HepG2 (cell line): Measurements from ENCODE around the gene NUDT8. TPM values are rescaled to one million over a fixed set of nuclear protein-coding genes. Genes with fewer than 3 reads are reported as not detected.

ENCODE experiments used
- ATAC-seq: fragments of 200-7000 bp; cut with Tn5 transposase; 3 replicates; pipeline ENCODE4 v1.9.1; 2020; ENCODE audit warnings: mild to moderate bottlenecking, moderate library complexity
- BruUV-seq: library from RNA; stranded (reverse); fragments of 400-500 nt; replicated peaks from 2 replicates; lab custom pipeline; 2021; lab: Mats Ljungman, UMichigan
- CTCF ChIA-PET: fragments of 300-600 bp; formaldehyde crosslinking; extraction: SDS; loops from one replicate; lab custom pipeline; 2021; ENCODE audit warnings: low total read pairs, inconsistent platforms, low intra/inter-chr PET ratio; lab: Yijun Ruan, JAX
- POLR2A ChIA-PET: fragments of 350-600 bp; sonication (Branson Sonifier 250); formaldehyde crosslinking; loops from one replicate; lab custom pipeline; 2020; ENCODE audit warnings: antibody characterized with exemption, inconsistent platforms; lab: Yijun Ruan, JAX
- DNase-seq: peaks from one replicate; pipeline ENCODE4 v3.0.0-alpha.2; 2015; ENCODE audit warnings: low spot score
- FAIRE-seq: peaks from 3 replicates; lab custom pipeline; 2011; peaks lifted over from hg19 to GRCh38; lab: Jason Lieb, UNC
- H2AFZ ChIP-seq: one replicate; pipeline ENCODE4 v1.6.1; 2011; ENCODE audit warnings: low read length, inconsistent platforms
- H3K27ac ChIP-seq: fragments of 300-600 bp; 3 replicates; pipeline ENCODE4 v1.8.0; 2011; ENCODE audit warnings: mixed run types, mild to moderate bottlenecking, mixed read lengths, low read length, inconsistent platforms; ENCODE audit not compliant: insufficient read depth; ENCODE audit errors: extremely low read length
- H3K27me3 ChIP-seq, 2 experiments: fragments of 200-600 bp in 1 of 2; 2 replicates in 1 of 2; 3 replicates in 1 of 2; pipeline versions ENCODE4 v1.6.0 to v1.8.0; 2011; ENCODE audit warnings: low read length in 2 of 2, mild to moderate bottlenecking in 2 of 2, moderate library complexity in 2 of 2, inconsistent platforms in 1 of 2; ENCODE audit not compliant: insufficient read depth in 2 of 2, control insufficient read depth in 1 of 2
- H3K36me3 ChIP-seq, 2 experiments: fragments of 200-600 bp in 1 of 2; replicated peaks in 1 of 2; 2 replicates in 1 of 2; 3 replicates in 1 of 2; pipeline versions ENCODE4 v1.5.1 to v1.8.0; 2011; ENCODE audit warnings: low read length in 2 of 2, inconsistent platforms in 1 of 2; ENCODE audit not compliant: insufficient read depth in 2 of 2, control insufficient read depth in 1 of 2
- H3K4me1 ChIP-seq: 2 replicates; pipeline ENCODE4 v1.5.1; 2012; ENCODE audit warnings: low read length, inconsistent platforms; ENCODE audit not compliant: insufficient read depth
- H3K4me2 ChIP-seq: 2 replicates; pipeline ENCODE4 v1.6.0; 2011; ENCODE audit warnings: low read depth, low read length, inconsistent platforms
- H3K4me3 ChIP-seq, 3 experiments: fragments of 200-600 bp in 1 of 3; sonication (generic), shearing (Covaris generic) in 1 of 3; replicated peaks in 1 of 3; 2 replicates each; pipeline ENCODE4 v1.5.1; 2011 to 2016; ENCODE audit warnings: low read length in 3 of 3, inconsistent platforms in 2 of 3, low read depth in 2 of 3, mild to moderate bottlenecking in 2 of 3, control low read depth in 1 of 3, mixed read lengths in 1 of 3; ENCODE audit not compliant: insufficient read depth in 1 of 3
- H3K79me2 ChIP-seq: one replicate; pipeline ENCODE4 v1.6.1; 2011; ENCODE audit warnings: low read length, inconsistent platforms; ENCODE audit not compliant: insufficient read depth
- H3K9ac ChIP-seq: 2 replicates; pipeline ENCODE4 v1.6.0; 2011; ENCODE audit warnings: mild to moderate bottlenecking, low read depth, low read length, inconsistent platforms; ENCODE audit not compliant: insufficient read depth
- H3K9me3 ChIP-seq: 2 replicates; pipeline ENCODE4 v1.5.1; 2012; ENCODE audit warnings: mild to moderate bottlenecking, low read length
- H4K20me1 ChIP-seq: 2 replicates; pipeline ENCODE4 v1.6.0; 2011; ENCODE audit warnings: inconsistent platforms, mild to moderate bottlenecking, low read length, moderate library complexity; ENCODE audit not compliant: insufficient read depth
- CSRNP1 ChIP-seq: sonication (generic); formaldehyde crosslinking; IDR thresholded peaks from 2 replicates; pipeline ENCODE4 v1.8.1; 2023; ENCODE audit warnings: mild to moderate bottlenecking, missing genetic modification reagents
- TRAFD1 ChIP-seq: sonication (generic); formaldehyde crosslinking; IDR thresholded peaks from 2 replicates; pipeline ENCODE4 v1.5.1; 2020; ENCODE audit warnings: missing genetic modification reagents, mild to moderate bottlenecking, borderline replicate concordance
- ZBTB33 ChIP-seq: sonication (generic); formaldehyde crosslinking; IDR thresholded peaks from 2 replicates; pipeline ENCODE4 v1.4.0; 2020; ENCODE audit warnings: missing genetic modification reagents
- WGBS: methylation state at CpG from one replicate; pipeline ENCODE4 v1.1.6; 2017; ENCODE audit warnings: low lambda C conversion rate; 5-methylcytosine and 5-hydroxymethylcytosine counted together
- in situ Hi-C: cut with HindIII; loops from 2 replicates; pipeline ENCODE4 v1.10.0; 2017; ENCODE audit warnings: low pct_unique_long_range_greater_than_20kb; ENCODE audit not compliant: extremely low pct_ligation_motif_present
- intact Hi-C: fragments of 100-400 bp; cut with micrococcal nuclease; formaldehyde crosslinking; loops from one replicate; pipeline ENCODE4 v1.10.0; 2022; ENCODE audit not compliant: unreplicated experiment
- polyA plus RNA-seq, 8 experiments: library from polyadenylated mRNA; depleted of rRNA in 3 of 8; stranded (reverse) in 7 of 8; unstranded in 1 of 8; fragments of >200 nt; fragmentation: Illumina TruSeq in 4 of 8; extraction: Trizol in 4 of 8; gene quantifications; 2 replicates each; pipeline versions ENCODE4 v1.2.1 to v1.2.3, GENCODE V29; 2011 to 2016; ENCODE audit warnings: low read depth in 4 of 8, missing spikeins in 1 of 8, mixed read lengths in 1 of 8; ENCODE audit not compliant: insufficient read depth in 1 of 8
- total RNA-seq, 5 experiments: library from RNA; depleted of rRNA; stranded (reverse); fragments of >200 nt; fragmentation: Illumina TruSeq; extraction: Trizol; gene quantifications; 2 replicates each; pipeline ENCODE4 v1.2.3, GENCODE V29; 2016; ENCODE audit warnings: low read depth in 1 of 5

The NUDT8 gene
- total and polyA plus RNA-seq, 2 of the 13 experiments (the other 11 are each of a cell fraction or from before 2014, with no cell fraction given), result 6.7 to 25.8 TPM

- H3K4me1 ChIP-seq, result peaks cover 25% of the 10 kb centered on the region
- H4K20me1 ChIP-seq, result no peaks in the 10 kb centered on the region
- BruUV-seq, result no TSS peak
- intact Hi-C loops, result no loop called here
- in situ Hi-C loops, result no loop called here
- H3K27ac ChIP-seq, result no peak overlapping the region
- no peak overlapping the region for H3K9ac ChIP-seq
- ChIA-PET POLR2A (interaction anchor here (1.0 to 1.3 kb wide), 2 partner anchors 13 to 15 kb away, joined by 3 to 5 read pairs; no protein-coding TSS in a partner anchor), CTCF (interaction anchor here (2.0 kb wide), 1 partner anchor 32 kb away, joined by 7 read pairs; no protein-coding TSS in a partner anchor)
- no peaks in the 10 kb centered on the region for H3K36me3 ChIP-seq
- H3K4me3 ChIP-seq, result no peak overlapping the region
- H3K27me3 ChIP-seq, result no peaks in the 10 kb centered on the region
- no peaks in the 10 kb centered on the region for H3K9me3 ChIP-seq
- no peaks in the 10 kb centered on the region for H3K79me2 ChIP-seq
- H2AFZ ChIP-seq, result no peak overlapping the region
- DNase-seq, result no peak
- TF ChIP-seq CSRNP1 (CRISPR knock-in tag) (no peak), ZBTB33 (CRISPR knock-in tag) (peak; percentile 93), TRAFD1 (CRISPR knock-in tag) (no peak)
- H3K4me2 ChIP-seq, result no peak overlapping the region
- no peak for FAIRE-seq
- ATAC-seq, result no peak
- WGBS, result 77% methylated on average over 16 of the region's 24 CpGs
These were observed 16.1 kb upstream of the NUDT8 start for GRCh38 chr11:67645521-67646461.
